CD4-positive, CD25-positive, alpha-beta regulatory T cell (primary cell): Measurements from ENCODE around the gene IL37. TPM values are rescaled to one million over a fixed set of nuclear protein-coding genes. Genes with fewer than 3 reads are reported as not detected.

Experiments
- ATAC-seq, 2 donors: fragments of 150-1000 bp; cut with Tn5 transposase; one replicate each; pipeline ENCODE4 v1.10.0; 2021; ENCODE audit warnings: low read depth in 2 of 2, moderate number of reproducible peaks in 2 of 2, moderate library complexity in 1 of 2
- DNase-seq, 3 donors: peaks; one replicate each; pipeline versions ENCODE4 v3.0.0 to v3.0.0-alpha.2; 2012 to 2022; ENCODE audit warnings: mixed read lengths in 1 of 3
- H3K27ac ChIP-seq: one replicate; pipeline ENCODE4 v1.7.0; 2013; ENCODE audit warnings: mild to moderate bottlenecking, low read length; ENCODE audit not compliant: insufficient read depth, poor library complexity, severe bottlenecking
- H3K27me3 ChIP-seq: one replicate; pipeline ENCODE4 v1.7.0; 2013; ENCODE audit warnings: low read length; ENCODE audit not compliant: control insufficient read depth, insufficient read depth
- H3K36me3 ChIP-seq: one replicate; pipeline ENCODE4 v1.7.0; 2013; ENCODE audit warnings: mild to moderate bottlenecking, low read length, moderate library complexity; ENCODE audit not compliant: control insufficient read depth, insufficient read depth
- H3K4me1 ChIP-seq: 2 replicates; pipeline ENCODE4 v1.7.0; 2013; ENCODE audit warnings: mild to moderate bottlenecking, low read length; ENCODE audit not compliant: insufficient read depth, control insufficient read depth, poor library complexity, severe bottlenecking
- H3K4me3 ChIP-seq: one replicate; pipeline ENCODE4 v1.7.0; 2013; ENCODE audit warnings: low read depth, mild to moderate bottlenecking, low read length, moderate library complexity
- H3K9me3 ChIP-seq, 2 experiments: 1 replicate in 1 of 2; 2 replicates in 1 of 2; pipeline ENCODE4 v1.7.0; 2013; ENCODE audit warnings: low read length in 2 of 2, mild to moderate bottlenecking in 1 of 2, moderate library complexity in 1 of 2; ENCODE audit not compliant: control insufficient read depth in 2 of 2
- H3K27ac Mint-ChIP-seq, 3 donors: one replicate each; pipeline ENCODE4 v1.8.0; 2020 to 2022; ENCODE audit warnings: mild to moderate bottlenecking in 3 of 3, mixed read lengths in 3 of 3, moderate library complexity in 2 of 3
- H3K27me3 Mint-ChIP-seq: one replicate; pipeline ENCODE4 v1.8.0; 2022; ENCODE audit warnings: mild to moderate bottlenecking, mixed read lengths
- H3K36me3 Mint-ChIP-seq: one replicate; pipeline ENCODE4 v1.8.0; 2020; ENCODE audit warnings: mixed read lengths
- H3K4me1 Mint-ChIP-seq, 4 donors: one replicate each; pipeline ENCODE4 v1.8.0; 2020 to 2022; ENCODE audit warnings: mixed read lengths in 4 of 4, mild to moderate bottlenecking in 1 of 4
- H3K4me3 Mint-ChIP-seq, 4 donors: one replicate each; pipeline ENCODE4 v1.8.0; 2020 to 2022; ENCODE audit warnings: mild to moderate bottlenecking in 4 of 4, mixed read lengths in 4 of 4, moderate library complexity in 3 of 4
- H3K9me3 Mint-ChIP-seq, 7 donors: one replicate each; pipeline ENCODE4 v1.8.0; 2020 to 2022; ENCODE audit warnings: mixed read lengths in 7 of 7, mild to moderate bottlenecking in 3 of 7, moderate library complexity in 2 of 7
- polyA plus RNA-seq, 4 donors: library from polyadenylated mRNA; unstranded; fragments of 300-500 nt; fragmentation: Illumina TruSeq; gene quantifications; one replicate each; pipeline ENCODE4 v1.2.3, GENCODE V29; 2021
- total RNA-seq: library from RNA; stranded (reverse); gene quantifications from one replicate; pipeline ENCODE4 v1.2.3, GENCODE V29; 2022

The IL37 gene
- total and polyA plus RNA-seq, 5 donors from 2014 or later: not detected

- ATAC-seq (no peak), DNase-seq (no peak)
- Mint-ChIP-seq H3K4me3 (no peak overlapping the region), H3K4me1 (peaks cover 7 to 25% (median 12%) of the 10 kb centered on the region in 4 donors), H3K36me3 (no peaks in the 10 kb centered on the region), H3K27ac (peak overlapping the region in 2 of 3 donors; percentile 32 to 64), H3K9me3 (no peaks in the 10 kb centered on the region), H3K27me3 (no peaks in the 10 kb centered on the region)
- H3K4me3 ChIP-seq: no peak overlapping the region
- no peaks in the 10 kb centered on the region for H3K9me3 ChIP-seq
- no peak overlapping the region for H3K27ac ChIP-seq
- H3K27me3 ChIP-seq: no peaks in the 10 kb centered on the region
- no peaks in the 10 kb centered on the region for H3K36me3 ChIP-seq
- peaks cover 12% of the 10 kb centered on the region for H3K4me1 ChIP-seq
Measured at GRCh38 chr2:112883669-112884068, 27.3 kb upstream of the IL37 start.

GRCh38 chr2:112884869-112885505 lies 26.0 kb upstream of the IL37 start:
- Histone ChIP-seq H3K4me3 (no peak overlapping the region), H3K4me1 (peaks cover 11% of the 10 kb centered on the region), H3K27ac (no peak overlapping the region), H3K27me3 (no peaks in the 10 kb centered on the region), H3K36me3 (no peaks in the 10 kb centered on the region), H3K9me3 (no peaks in the 10 kb centered on the region)
- Mint-ChIP-seq H3K4me3 (no peak overlapping the region), H3K9me3 (no peaks in the 10 kb centered on the region), H3K27me3 (no peaks in the 10 kb centered on the region), H3K4me1 (peaks cover 7 to 23% (median 12%) of the 10 kb centered on the region in 4 donors), H3K36me3 (no peaks in the 10 kb centered on the region), H3K27ac (peak overlapping the region in 2 of 3 donors; percentile 33 to 61)
- peak; percentile 41 to 75 (median 55) for DNase-seq
- ATAC-seq: peak; percentile 65 to 69

- peak in 1 of 2 donors; percentile 36 for ATAC-seq
- Histone ChIP-seq H3K27me3 (no peaks in the 10 kb centered on the region), H3K36me3 (no peaks in the 10 kb centered on the region), H3K4me1 (peaks cover 6% of the 10 kb centered on the region), H3K27ac (no peak overlapping the region), H3K9me3 (no peaks in the 10 kb centered on the region), H3K4me3 (no peak overlapping the region)
- peaks cover 7 to 18% (median 12%) of the 10 kb centered on the region in 4 donors for H3K4me1 Mint-ChIP-seq
- no peaks in the 10 kb centered on the region for H3K36me3 Mint-ChIP-seq
- peak in 1 of 3 donors; percentile 34 for DNase-seq
- H3K4me3 Mint-ChIP-seq: no peak overlapping the region
- H3K9me3 Mint-ChIP-seq: no peaks in the 10 kb centered on the region
- H3K27ac Mint-ChIP-seq: peak overlapping the region in 2 of 3 donors; percentile 33 to 61
- H3K27me3 Mint-ChIP-seq: no peaks in the 10 kb centered on the region
Measured at GRCh38 chr2:112885506-112885902, 25.5 kb upstream of the IL37 start.

- H3K27ac Mint-ChIP-seq: no peak overlapping the region
- no peaks in the 10 kb centered on the region for H3K9me3 Mint-ChIP-seq
- H3K27me3 Mint-ChIP-seq: no peaks in the 10 kb centered on the region
- peaks cover 5% of the 10 kb centered on the region for H3K4me1 ChIP-seq
- ATAC-seq (no peak), DNase-seq (no peak)
- no peaks in the 10 kb centered on the region for H3K36me3 Mint-ChIP-seq
- no peak overlapping the region for H3K27ac ChIP-seq
- no peaks in the 10 kb centered on the region for H3K36me3 ChIP-seq
- peaks cover 7 to 14% (median 11%) of the 10 kb centered on the region in 4 donors for H3K4me1 Mint-ChIP-seq
- no peaks in the 10 kb centered on the region for H3K9me3 ChIP-seq
- no peak overlapping the region for H3K4me3 Mint-ChIP-seq
- H3K4me3 ChIP-seq: no peak overlapping the region
- H3K27me3 ChIP-seq: no peaks in the 10 kb centered on the region
Measured at GRCh38 chr2:112886291-112886690, 24.7 kb upstream of the IL37 start.

GRCh38 chr2:112887964-112888749 lies 22.8 kb upstream of the IL37 start:
- no peak overlapping the region for H3K4me3 ChIP-seq
- H3K27me3 Mint-ChIP-seq: no peaks in the 10 kb centered on the region
- H3K9me3 ChIP-seq: no peaks in the 10 kb centered on the region
- no peaks in the 10 kb centered on the region for H3K36me3 Mint-ChIP-seq
- no peak overlapping the region for H3K27ac Mint-ChIP-seq
- H3K27me3 ChIP-seq: no peaks in the 10 kb centered on the region
- peaks cover 5% of the 10 kb centered on the region for H3K4me1 ChIP-seq
- no peaks in the 10 kb centered on the region for H3K9me3 Mint-ChIP-seq
- DNase-seq (no peak), ATAC-seq (no peak)
- H3K4me3 Mint-ChIP-seq: no peak overlapping the region
- peaks cover 7 to 14% (median 11%) of the 10 kb centered on the region in 4 donors for H3K4me1 Mint-ChIP-seq
- H3K36me3 ChIP-seq: no peaks in the 10 kb centered on the region
- no peak overlapping the region for H3K27ac ChIP-seq

GRCh38 chr2:112889976-112890375 lies 21.0 kb upstream of the IL37 start:
- no peak for ATAC-seq
- H3K4me1 Mint-ChIP-seq: peaks cover 3 to 10% (median 6%) of the 10 kb centered on the region in 4 donors
- peak overlapping the region in 1 of 3 donors; percentile 18 for H3K27ac Mint-ChIP-seq

GRCh38 chr2:112891385-112891831 lies 19.6 kb upstream of the IL37 start:
- H3K36me3 ChIP-seq: no peaks in the 10 kb centered on the region
- peaks cover 7% of the 10 kb centered on the region for H3K27me3 ChIP-seq
- no peak overlapping the region for H3K4me3 Mint-ChIP-seq
- H3K27me3 Mint-ChIP-seq: peaks cover 6% of the 10 kb centered on the region
- DNase-seq (no peak), ATAC-seq (no peak)
- no peaks in the 10 kb centered on the region for H3K36me3 Mint-ChIP-seq
- no peak overlapping the region for H3K27ac ChIP-seq
- no peaks in the 10 kb centered on the region for H3K9me3 Mint-ChIP-seq
- H3K4me3 ChIP-seq: no peak overlapping the region
- H3K4me1 ChIP-seq: no peaks in the 10 kb centered on the region
- H3K4me1 Mint-ChIP-seq: no peaks in the 10 kb centered on the region
- H3K9me3 ChIP-seq: no peaks in the 10 kb centered on the region
- no peak overlapping the region for H3K27ac Mint-ChIP-seq

More at GRCh38 chr2:112889976-112890375, 21.0 kb upstream of the IL37 start:
- Mint-ChIP-seq H3K36me3 (no peaks in the 10 kb centered on the region), H3K9me3 (no peaks in the 10 kb centered on the region), H3K27me3 (no peaks in the 10 kb centered on the region), H3K4me3 (no peak overlapping the region)
- no peaks in the 10 kb centered on the region for H3K9me3 ChIP-seq
- H3K4me1 ChIP-seq: peaks cover 2% of the 10 kb centered on the region
- H3K27ac ChIP-seq: no peak overlapping the region
- no peak for DNase-seq
- H3K4me3 ChIP-seq: no peak overlapping the region
- H3K27me3 ChIP-seq: peaks cover 2% of the 10 kb centered on the region
- H3K36me3 ChIP-seq: no peaks in the 10 kb centered on the region
